COLO668 (cell line): ENCODE results near the gene COCH.
A peak's percentile ranks its signal among the peaks of the same experiment; 100 is the strongest.

Experiments used
- DNase-seq: peaks from one replicate; lab custom pipeline; 2025; ENCODE audit not compliant: unreplicated experiment; lab: John Stamatoyannopoulos, UW

COCH gene

GRCh38 chr14:30874120-30874998 lies at the start of gene COCH:
COCH (plus strand) TSS chr14:30874559; CDS start chr14:30874939, 380 bp downstream.
- DNase-seq, result peak; percentile 87

- DNase-seq, result no peak
These were observed 48.3 kb upstream of the COCH start for GRCh38 chr14:30826070-30826469.

GRCh38 chr14:30829853-30830252 lies 44.5 kb upstream of the COCH start:
- DNase-seq, result no peak

- no peak for DNase-seq
These were observed 40.0 kb upstream of the COCH start for GRCh38 chr14:30834353-30834752.

GRCh38 chr14:30838351-30838750 lies 36.0 kb upstream of the COCH start:
- no peak for DNase-seq

- no peak for DNase-seq
These were observed 34.1 kb upstream of the COCH start for GRCh38 chr14:30840086-30840779.

GRCh38 chr14:30842431-30842830 lies 31.9 kb upstream of the COCH start:
- DNase-seq, result no peak

- DNase-seq, result no peak
These were observed 25.7 kb upstream of the COCH start for GRCh38 chr14:30848449-30849240.

- DNase-seq, result no peak
These were observed 25.0 kb upstream of the COCH start for GRCh38 chr14:30849354-30849753.

GRCh38 chr14:30849983-30850382 lies 24.4 kb upstream of the COCH start:
- DNase-seq, result no peak

- DNase-seq, result no peak
These were observed 20.4 kb upstream of the COCH start for GRCh38 chr14:30853946-30854345.

- DNase-seq, result no peak
These were observed 19.9 kb upstream of the COCH start for GRCh38 chr14:30854492-30854891.

- DNase-seq, result no peak
These were observed 18.9 kb upstream of the COCH start for GRCh38 chr14:30855345-30856037.

- no peak for DNase-seq
These were observed 13.2 kb upstream of the COCH start for GRCh38 chr14:30861200-30861599.

GRCh38 chr14:30864934-30865333 lies 9.4 kb upstream of the COCH start:
- no peak for DNase-seq

GRCh38 chr14:30868736-30869135 lies 5.6 kb upstream of the COCH start:
- DNase-seq, result no peak

GRCh38 chr14:30869551-30870155 lies 4.7 kb upstream of the COCH start:
- no peak for DNase-seq

GRCh38 chr14:30872602-30873001 lies 1.8 kb upstream of the COCH start:
- no peak for DNase-seq

- DNase-seq, result no peak
These were observed 845 bp upstream of the COCH start for GRCh38 chr14:30873308-30874119.
